Measurements from ENCODE around the gene FCAR.
"Not testable (repeated sequence)": the region's sequence is repeated elsewhere in the genome, so short reads cannot be mapped to it uniquely, and the experiment has no call there.

Gene FCAR

DNA sequence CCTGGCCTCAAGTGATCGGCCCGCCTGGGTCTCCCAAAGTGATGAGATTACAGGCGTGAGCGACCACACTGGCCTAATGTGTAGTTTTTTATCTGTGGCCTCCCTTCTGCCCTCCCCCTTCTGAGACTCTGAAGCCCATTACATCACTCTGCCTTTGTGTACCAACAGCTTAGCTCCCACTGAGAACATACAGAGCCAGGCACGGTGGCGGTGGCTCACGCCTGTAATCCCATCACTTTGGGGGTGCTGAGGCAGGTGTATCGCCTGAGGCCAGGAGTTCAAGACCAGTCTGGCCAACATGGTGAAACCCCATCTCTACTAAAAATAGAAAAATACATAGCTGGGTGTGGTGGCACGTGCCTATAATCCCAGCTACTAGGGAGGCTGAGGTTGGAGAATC is 44.5 kb downstream of the FCAR start:
- H3K36me3 ChIP-seq (replicated peaks; ENCODE audit: low read depth, low read length) = peaks cover 3% of the 10 kb centered on the region
- no peaks in the 10 kb centered on the region for H4K20me1 ChIP-seq (ENCODE audit: insufficient read depth, low read length)
- H3K4me2 ChIP-seq (ENCODE audit: low read length) = no peak overlapping the region
- no peaks in the 10 kb centered on the region for H3K27me3 ChIP-seq (ENCODE audit: low read depth, low read length)
- H3K4me1 ChIP-seq (ENCODE audit: low read length) = peaks cover 10% of the 10 kb centered on the region
- TF ChIP-seq, protein P1, sequence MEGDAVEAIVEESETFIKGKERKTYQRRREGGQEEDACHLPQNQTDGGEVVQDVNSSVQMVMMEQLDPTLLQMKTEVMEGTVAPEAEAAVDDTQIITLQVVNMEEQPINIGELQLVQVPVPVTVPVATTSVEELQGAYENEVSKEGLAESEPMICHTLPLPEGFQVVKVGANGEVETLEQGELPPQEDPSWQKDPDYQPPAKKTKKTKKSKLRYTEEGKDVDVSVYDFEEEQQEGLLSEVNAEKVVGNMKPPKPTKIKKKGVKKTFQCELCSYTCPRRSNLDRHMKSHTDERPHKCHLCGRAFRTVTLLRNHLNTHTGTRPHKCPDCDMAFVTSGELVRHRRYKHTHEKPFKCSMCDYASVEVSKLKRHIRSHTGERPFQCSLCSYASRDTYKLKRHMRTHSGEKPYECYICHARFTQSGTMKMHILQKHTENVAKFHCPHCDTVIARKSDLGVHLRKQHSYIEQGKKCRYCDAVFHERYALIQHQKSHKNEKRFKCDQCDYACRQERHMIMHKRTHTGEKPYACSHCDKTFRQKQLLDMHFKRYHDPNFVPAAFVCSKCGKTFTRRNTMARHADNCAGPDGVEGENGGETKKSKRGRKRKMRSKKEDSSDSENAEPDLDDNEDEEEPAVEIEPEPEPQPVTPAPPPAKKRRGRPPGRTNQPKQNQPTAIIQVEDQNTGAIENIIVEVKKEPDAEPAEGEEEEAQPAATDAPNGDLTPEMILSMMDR (IDR thresholded peaks at IDR 0.05; ENCODE audit: low read depth, low read length) = no peak
- no peak for TF ChIP-seq EZH2phosphoT487 (IDR thresholded peaks at IDR 0.05; ENCODE audit: low read depth)
- no peak overlapping the region for H3K4me3 ChIP-seq (ENCODE audit: low read length)
- H3K9ac ChIP-seq (ENCODE audit: low read length) = no peak overlapping the region
- H3K9me3 ChIP-seq (ENCODE audit: insufficient read depth, low read length) = no peaks in the 10 kb centered on the region
- H3K79me2 ChIP-seq (ENCODE audit: low read length) = no peaks in the 10 kb centered on the region
- H3K27ac ChIP-seq (ENCODE audit: low read length) = no peak overlapping the region
- H2AFZ ChIP-seq (ENCODE audit: low read depth, low read length) = no peak overlapping the region

DNA sequence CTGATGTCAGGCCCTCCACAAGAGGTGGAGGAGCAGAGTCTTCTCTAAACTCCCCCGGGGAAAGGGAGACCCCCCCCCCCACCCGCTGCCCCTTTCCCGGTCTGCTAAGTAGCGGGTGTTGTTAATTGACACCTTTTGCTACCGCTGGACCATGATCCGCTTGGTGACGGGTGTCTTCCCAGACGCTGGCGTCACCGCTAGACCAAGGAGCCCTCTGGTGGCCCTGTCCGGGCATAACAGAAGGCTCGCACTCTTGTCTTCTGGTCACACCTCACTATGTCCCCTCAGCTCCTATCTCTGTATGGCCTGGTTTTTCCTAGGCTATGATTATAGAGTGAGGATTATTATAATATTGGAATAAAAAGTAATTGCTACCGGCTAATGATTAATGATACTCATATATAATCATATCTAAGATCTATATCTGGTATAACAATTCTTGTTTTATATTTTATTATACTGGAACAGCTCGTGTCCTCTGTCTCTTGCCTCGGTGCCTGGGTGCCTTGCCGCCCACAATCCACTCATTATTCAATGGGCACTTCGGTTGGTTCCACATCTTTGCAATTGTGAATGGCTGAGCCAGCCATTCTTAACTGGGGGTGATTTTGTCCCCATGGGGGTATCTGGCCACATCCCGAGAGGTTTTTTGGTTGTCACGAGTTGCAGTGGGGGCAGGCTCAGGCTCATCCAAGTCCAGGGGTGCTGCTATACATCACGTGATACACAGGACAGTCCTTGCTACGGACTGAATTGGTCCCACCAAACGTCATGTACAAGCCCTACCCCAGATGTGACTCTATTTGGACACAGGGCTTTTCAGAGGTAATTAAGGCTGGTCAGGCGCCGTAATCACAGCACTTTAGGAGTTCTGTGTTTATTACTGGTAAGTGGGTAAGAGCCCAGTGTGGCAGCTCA is 45.9 kb downstream of the FCAR start:
- not testable (repeated sequence) for H3K4me3 ChIP-seq (ENCODE audit: low read length); H3K4me2 ChIP-seq (ENCODE audit: low read length); H3K9ac ChIP-seq (ENCODE audit: low read length); H3K79me2 ChIP-seq (ENCODE audit: low read length); H2AFZ ChIP-seq (ENCODE audit: low read depth, low read length); H4K20me1 ChIP-seq (ENCODE audit: insufficient read depth, low read length); H3K27ac ChIP-seq (ENCODE audit: low read length); H3K36me3 ChIP-seq (replicated peaks; ENCODE audit: low read depth, low read length); H3K9me3 ChIP-seq (ENCODE audit: insufficient read depth, low read length); H3K27me3 ChIP-seq (ENCODE audit: low read depth, low read length)
- TF ChIP-seq, protein P1 (IDR thresholded peaks at IDR 0.05; ENCODE audit: low read depth, low read length) = peak; percentile 41
- H3K4me1 ChIP-seq (ENCODE audit: low read length) = peaks cover 10% of the 10 kb centered on the region

DNA sequence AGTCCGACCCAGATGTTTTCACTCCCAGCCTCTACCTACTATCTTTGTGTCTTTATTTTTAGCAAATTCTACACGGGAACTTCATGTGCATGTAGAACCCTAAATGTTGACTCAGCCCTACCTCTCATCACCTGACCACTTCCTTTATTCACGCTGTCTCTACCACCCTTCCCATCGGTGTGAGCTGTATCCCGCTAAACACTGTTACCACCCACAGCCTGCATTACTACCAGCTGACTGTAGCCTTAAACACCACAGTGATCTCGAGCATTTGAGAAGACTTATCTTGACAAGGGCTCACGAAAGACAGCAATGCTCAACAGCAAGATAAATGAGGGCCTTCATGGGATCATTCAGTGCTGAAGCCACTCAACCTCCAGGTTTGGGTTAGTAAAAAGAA is 47.0 kb downstream of the FCAR start:
- Histone ChIP-seq H3K27ac (ENCODE audit: low read length) (no peak overlapping the region), H4K20me1 (ENCODE audit: insufficient read depth, low read length) (no peaks in the 10 kb centered on the region), H3K36me3 (replicated peaks; ENCODE audit: low read depth, low read length) (peaks cover 13% of the 10 kb centered on the region), H3K4me2 (ENCODE audit: low read length) (no peak overlapping the region), H3K9me3 (ENCODE audit: insufficient read depth, low read length) (no peaks in the 10 kb centered on the region), H2AFZ (ENCODE audit: low read depth, low read length) (no peak overlapping the region), H3K4me1 (ENCODE audit: low read length) (peaks cover 10% of the 10 kb centered on the region), H3K27me3 (ENCODE audit: low read depth, low read length) (no peaks in the 10 kb centered on the region), H3K79me2 (ENCODE audit: low read length) (no peaks in the 10 kb centered on the region), H3K9ac (ENCODE audit: low read length) (no peak overlapping the region), H3K4me3 (ENCODE audit: low read length) (no peak overlapping the region)
- TF ChIP-seq EZH2phosphoT487 (IDR thresholded peaks at IDR 0.05; ENCODE audit: low read depth) = no peak
- TF ChIP-seq, protein P1 (IDR thresholded peaks at IDR 0.05; ENCODE audit: low read depth, low read length) = no peak

DNA sequence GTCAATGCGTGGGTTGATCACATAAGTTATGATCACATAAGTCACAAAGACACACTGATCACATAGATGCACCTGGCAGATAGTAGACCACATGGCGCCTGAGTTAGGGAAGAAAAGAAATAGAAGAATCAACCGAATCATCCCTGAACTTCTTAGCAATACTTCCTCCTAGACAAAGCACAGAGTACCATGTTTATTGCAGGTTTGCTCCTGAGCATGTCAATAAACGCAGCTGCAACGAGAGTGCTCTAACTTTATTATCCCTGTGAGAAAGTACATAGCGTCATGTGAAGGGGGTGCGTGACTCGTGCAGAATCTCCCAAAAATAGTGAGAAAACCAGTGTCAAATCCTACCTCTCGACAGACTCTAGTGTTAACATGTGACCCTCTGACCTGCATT is 49.2 kb downstream of the FCAR start:
- no peaks in the 10 kb centered on the region for H3K27me3 ChIP-seq (ENCODE audit: low read depth, low read length)
- no peak overlapping the region for H3K4me2 ChIP-seq (ENCODE audit: low read length)
- H3K27ac ChIP-seq (ENCODE audit: low read length) = no peak overlapping the region
- no peak overlapping the region for H2AFZ ChIP-seq (ENCODE audit: low read depth, low read length)
- H3K4me1 ChIP-seq (ENCODE audit: low read length) = no peaks in the 10 kb centered on the region
- no peaks in the 10 kb centered on the region for H4K20me1 ChIP-seq (ENCODE audit: insufficient read depth, low read length)
- H3K36me3 ChIP-seq (replicated peaks; ENCODE audit: low read depth, low read length) = peaks cover 25% of the 10 kb centered on the region
- H3K9ac ChIP-seq (ENCODE audit: low read length) = no peak overlapping the region
- peaks cover under 1% of the 10 kb centered on the region; the same call in 1 of the 2 replicates for H3K9me3 ChIP-seq (ENCODE audit: insufficient read depth, low read length)
- H3K79me2 ChIP-seq (ENCODE audit: low read length) = no peaks in the 10 kb centered on the region
- no peak for TF ChIP-seq EZH2phosphoT487 (IDR thresholded peaks at IDR 0.05; ENCODE audit: low read depth)
- TF ChIP-seq, protein P1 (IDR thresholded peaks at IDR 0.05; ENCODE audit: low read depth, low read length) = no peak
- H3K4me3 ChIP-seq (ENCODE audit: low read length) = no peak overlapping the region

Measured in OCI-LY3 (cell line).